Gastrocnemius medialis (tissue), 4 donors: Measurements from ENCODE around the gene OPRM1.
A peak's percentile ranks its signal among the peaks of the same experiment; 100 is the strongest.

Experiments used
- POLR2A ChIP-seq, 2 donors: fragments of 450-650 bp; IDR thresholded peaks; one replicate each; pipeline ENCODE4 v1.6.1; 2017; ENCODE audit warnings: antibody characterized with exemption in 2 of 2, mild to moderate bottlenecking in 2 of 2, moderate library complexity in 2 of 2
- TF ChIP-seq, protein P1 (sequence below), 5 experiments: fragments of 450-650 bp in 3 of 5; fragments of 200-600 bp in 2 of 5; sonication (generic) in 2 of 5; IDR thresholded peaks in 4 of 5; conservative IDR thresholded peaks in 1 of 5; 1 replicate in 4 of 5; 2 replicates in 1 of 5; pipeline ENCODE4 v1.5.1; 2016 to 2019; ENCODE audit warnings: antibody characterized with exemption in 5 of 5, mild to moderate bottlenecking in 3 of 5, moderate library complexity in 3 of 5

DNA sequence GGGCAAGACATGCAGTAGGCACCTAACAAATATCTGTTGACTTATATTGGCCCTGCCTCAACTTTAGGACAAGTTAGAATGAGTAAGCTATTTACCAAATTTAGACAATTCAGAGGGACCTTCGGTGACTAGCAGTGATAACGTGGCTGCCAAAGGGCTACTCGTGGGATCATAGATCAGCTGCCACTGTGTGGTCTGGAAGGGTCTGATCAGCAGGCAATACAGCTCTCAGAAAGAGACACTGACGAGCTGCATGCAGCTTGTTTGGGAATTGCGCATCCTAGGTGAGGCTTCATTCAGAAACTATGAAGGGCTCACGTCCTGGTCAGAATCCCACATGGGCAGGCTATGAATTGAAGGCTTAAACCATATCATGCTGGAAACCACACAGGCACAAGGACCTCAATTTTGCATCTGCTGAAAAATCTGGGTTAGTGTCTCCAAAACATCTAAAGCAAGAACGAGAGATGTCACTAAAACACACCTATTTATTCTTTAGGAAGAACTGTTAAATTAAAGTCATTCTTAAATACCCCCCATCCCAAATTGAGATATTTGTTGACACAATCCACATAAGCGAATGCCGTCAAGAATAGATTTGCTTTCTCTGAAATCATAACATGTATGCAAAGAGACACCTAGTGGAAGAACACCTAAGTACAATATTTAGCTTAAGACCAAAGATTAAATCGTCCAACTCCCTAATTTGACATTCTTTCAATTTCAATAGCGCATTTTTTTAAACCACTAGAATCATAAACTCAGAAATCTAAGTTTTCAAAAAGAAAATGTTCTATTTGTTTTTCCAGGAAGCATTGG lies 238.0 kb downstream of the OPRM1 start:
- TF ChIP-seq, protein P1, sequence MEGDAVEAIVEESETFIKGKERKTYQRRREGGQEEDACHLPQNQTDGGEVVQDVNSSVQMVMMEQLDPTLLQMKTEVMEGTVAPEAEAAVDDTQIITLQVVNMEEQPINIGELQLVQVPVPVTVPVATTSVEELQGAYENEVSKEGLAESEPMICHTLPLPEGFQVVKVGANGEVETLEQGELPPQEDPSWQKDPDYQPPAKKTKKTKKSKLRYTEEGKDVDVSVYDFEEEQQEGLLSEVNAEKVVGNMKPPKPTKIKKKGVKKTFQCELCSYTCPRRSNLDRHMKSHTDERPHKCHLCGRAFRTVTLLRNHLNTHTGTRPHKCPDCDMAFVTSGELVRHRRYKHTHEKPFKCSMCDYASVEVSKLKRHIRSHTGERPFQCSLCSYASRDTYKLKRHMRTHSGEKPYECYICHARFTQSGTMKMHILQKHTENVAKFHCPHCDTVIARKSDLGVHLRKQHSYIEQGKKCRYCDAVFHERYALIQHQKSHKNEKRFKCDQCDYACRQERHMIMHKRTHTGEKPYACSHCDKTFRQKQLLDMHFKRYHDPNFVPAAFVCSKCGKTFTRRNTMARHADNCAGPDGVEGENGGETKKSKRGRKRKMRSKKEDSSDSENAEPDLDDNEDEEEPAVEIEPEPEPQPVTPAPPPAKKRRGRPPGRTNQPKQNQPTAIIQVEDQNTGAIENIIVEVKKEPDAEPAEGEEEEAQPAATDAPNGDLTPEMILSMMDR (IDR thresholded peaks at IDR 0.05 in 4 of 5, conservative IDR thresholded peaks at IDR 0.05 in 1 of 5): peak in 4 of 5 experiments; percentile 19 to 47 (median 37)
- TF ChIP-seq POLR2A (IDR thresholded peaks at IDR 0.05): no peak
